Body of pancreas (tissue), 4 donors: ENCODE data around the gene PDLIM5.

Experiments
- POLR2A ChIP-seq, 3 donors: fragments of 450-650 bp; IDR thresholded peaks; one replicate each; pipeline ENCODE4 v1.6.1; 2016; ENCODE audit warnings: antibody characterized with exemption in 3 of 3, mild to moderate bottlenecking in 2 of 3
- TF ChIP-seq, protein P1 (sequence below), 7 experiments: fragments of 450-650 bp in 4 of 7; fragments of 200-600 bp in 3 of 7; sonication (generic) in 3 of 7; IDR thresholded peaks; one replicate each; pipeline ENCODE4 v1.5.1; 2016 to 2019; ENCODE audit warnings: antibody characterized with exemption in 7 of 7

DNA sequence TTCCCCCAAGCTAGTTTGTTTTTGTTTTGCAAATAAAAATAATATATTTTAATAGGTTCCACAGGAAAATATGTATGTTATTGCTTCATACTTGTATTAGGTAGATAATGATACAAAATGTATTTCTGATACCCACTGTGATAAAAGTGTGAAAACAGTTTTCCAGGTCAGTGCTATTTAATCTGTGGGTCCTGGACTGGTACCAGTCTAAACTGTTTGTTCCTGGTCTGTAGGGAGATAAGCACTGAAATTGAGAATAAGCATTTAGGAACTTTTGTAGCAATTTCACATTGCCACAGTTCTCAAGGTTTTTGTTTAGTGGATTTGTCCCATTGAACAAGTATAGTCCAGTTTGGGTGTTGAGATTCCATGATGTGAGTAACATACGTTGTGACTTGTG lies 110.5 kb downstream of the PDLIM5 start:
- TF ChIP-seq, protein P1, sequence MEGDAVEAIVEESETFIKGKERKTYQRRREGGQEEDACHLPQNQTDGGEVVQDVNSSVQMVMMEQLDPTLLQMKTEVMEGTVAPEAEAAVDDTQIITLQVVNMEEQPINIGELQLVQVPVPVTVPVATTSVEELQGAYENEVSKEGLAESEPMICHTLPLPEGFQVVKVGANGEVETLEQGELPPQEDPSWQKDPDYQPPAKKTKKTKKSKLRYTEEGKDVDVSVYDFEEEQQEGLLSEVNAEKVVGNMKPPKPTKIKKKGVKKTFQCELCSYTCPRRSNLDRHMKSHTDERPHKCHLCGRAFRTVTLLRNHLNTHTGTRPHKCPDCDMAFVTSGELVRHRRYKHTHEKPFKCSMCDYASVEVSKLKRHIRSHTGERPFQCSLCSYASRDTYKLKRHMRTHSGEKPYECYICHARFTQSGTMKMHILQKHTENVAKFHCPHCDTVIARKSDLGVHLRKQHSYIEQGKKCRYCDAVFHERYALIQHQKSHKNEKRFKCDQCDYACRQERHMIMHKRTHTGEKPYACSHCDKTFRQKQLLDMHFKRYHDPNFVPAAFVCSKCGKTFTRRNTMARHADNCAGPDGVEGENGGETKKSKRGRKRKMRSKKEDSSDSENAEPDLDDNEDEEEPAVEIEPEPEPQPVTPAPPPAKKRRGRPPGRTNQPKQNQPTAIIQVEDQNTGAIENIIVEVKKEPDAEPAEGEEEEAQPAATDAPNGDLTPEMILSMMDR (IDR thresholded peaks at IDR 0.05) = no peak
- no peak for TF ChIP-seq POLR2A (IDR thresholded peaks at IDR 0.05)
